HG03575 (cell line): ENCODE data around the gene PITX1.
"Not testable (repeated sequence)": the region's sequence is repeated elsewhere in the genome, so short reads cannot be mapped to it uniquely, and the experiment has no call there.

Experiments used
- ATAC-seq: cut with Tn5 transposase; IDR thresholded peaks from one replicate; pipeline ENCODE4 v1.9.1; 2021; ENCODE audit not compliant: unreplicated experiment, insufficient number of reproducible peaks, low FRiP score; ENCODE audit errors: extremely low read depth

PITX1 gene

GRCh38 chr5:135018457-135018856, 15.6 kb downstream of the PITX1 start:
- ATAC-seq = no peak

- no peak for ATAC-seq
These were observed 17.2 kb downstream of the PITX1 start for GRCh38 chr5:135016861-135017290.

GRCh38 chr5:135015942-135016341, 18.1 kb downstream of the PITX1 start:
- ATAC-seq = no peak

- ATAC-seq = no peak
These were observed 20.0 kb downstream of the PITX1 start for GRCh38 chr5:135013947-135014570.

- no peak for ATAC-seq
These were observed 20.6 kb downstream of the PITX1 start for GRCh38 chr5:135013445-135013844.

GRCh38 chr5:135012951-135013391, 21.1 kb downstream of the PITX1 start:
- no peak for ATAC-seq

- ATAC-seq = no peak
These were observed 21.9 kb downstream of the PITX1 start for GRCh38 chr5:135012033-135012588.

- no peak for ATAC-seq
These were observed 22.5 kb downstream of the PITX1 start for GRCh38 chr5:135011355-135012032.

- ATAC-seq = no peak
These were observed 23.3 kb downstream of the PITX1 start for GRCh38 chr5:135010502-135011354.

- no peak for ATAC-seq
These were observed 24.1 kb downstream of the PITX1 start for GRCh38 chr5:135009736-135010501.

GRCh38 chr5:135008981-135009735, 24.9 kb downstream of the PITX1 start:
- no peak for ATAC-seq

GRCh38 chr5:135008556-135008955, 25.5 kb downstream of the PITX1 start:
- no peak for ATAC-seq

- ATAC-seq = no peak
These were observed 26.2 kb downstream of the PITX1 start for GRCh38 chr5:135007749-135008363.

- ATAC-seq = no peak
These were observed 26.7 kb downstream of the PITX1 start for GRCh38 chr5:135007305-135007704.

GRCh38 chr5:135005076-135005475, 29.0 kb downstream of the PITX1 start:
- ATAC-seq = no peak

GRCh38 chr5:135004376-135004775, 29.7 kb downstream of the PITX1 start:
- no peak for ATAC-seq

- ATAC-seq = not testable (repeated sequence)
These were observed 36.0 kb downstream of the PITX1 start for GRCh38 chr5:134998068-134998467.

- ATAC-seq = no peak
These were observed 37.0 kb downstream of the PITX1 start for GRCh38 chr5:134997015-134997414.
